ENCODE results near the gene OPA1. TPM values are rescaled to one million over a fixed set of nuclear protein-coding genes. Genes with fewer than 3 reads are reported as not detected.

The OPA1 gene
- total RNA-seq, 1 experiment from 2014 or later, result 62.5 TPM

- no peaks in the 10 kb centered on the region for H3K9me3 Mint-ChIP-seq (ENCODE audit: unreplicated experiment)
- BruUV-seq (replicated peaks), result no TSS peak
- ChIA-PET CTCF (interaction anchor here (0.6 kb wide), 1 partner anchor 62 kb away, joined by 3 read pairs; no protein-coding TSS in a partner anchor), POLR2A (no interaction called here)
- no peaks in the 10 kb centered on the region for H3K4me1 Mint-ChIP-seq (ENCODE audit: insufficient read depth, unreplicated experiment)
- no peak for TF ChIP-seq CTCF (IDR thresholded peaks at IDR 0.05; ENCODE audit: unreplicated experiment)
- no peak overlapping the region for H3K4me3 Mint-ChIP-seq (ENCODE audit: unreplicated experiment)
- H3K36me3 Mint-ChIP-seq (ENCODE audit: insufficient read depth, unreplicated experiment), result peaks cover 65% of the 10 kb centered on the region
- H3K27me3 Mint-ChIP-seq (ENCODE audit: insufficient read depth, unreplicated experiment), result no peaks in the 10 kb centered on the region
- DNase-seq (ENCODE audit: unreplicated experiment), result no peak
- H3K27ac Mint-ChIP-seq (ENCODE audit: low read depth, unreplicated experiment), result no peak overlapping the region
- intact Hi-C loops (cut with micrococcal nuclease), result no loop called here
These were observed 67.2 kb downstream of the OPA1 start for GRCh38 chr3:193660171-193660570.

GRCh38 chr3:193660698-193661411 is 67.8 kb downstream of the OPA1 start:
- intact Hi-C loops (cut with micrococcal nuclease), result no loop called here
- POLR2A ChIA-PET, result no interaction called here

GRCh38 chr3:193662757-193663322 is 69.8 kb downstream of the OPA1 start:
- BruUV-seq (replicated peaks), result no TSS peak
- Mint-ChIP-seq H3K27me3 (ENCODE audit: insufficient read depth, unreplicated experiment) (no peaks in the 10 kb centered on the region), H3K4me3 (ENCODE audit: unreplicated experiment) (no peak overlapping the region), H3K4me1 (ENCODE audit: insufficient read depth, unreplicated experiment) (no peaks in the 10 kb centered on the region), H3K27ac (ENCODE audit: low read depth, unreplicated experiment) (no peak overlapping the region), H3K9me3 (ENCODE audit: unreplicated experiment) (no peaks in the 10 kb centered on the region), H3K36me3 (ENCODE audit: insufficient read depth, unreplicated experiment) (peaks cover 66% of the 10 kb centered on the region)
- intact Hi-C loops (cut with micrococcal nuclease), result no loop called here
- TF ChIP-seq CTCF (IDR thresholded peaks at IDR 0.05; ENCODE audit: unreplicated experiment), result no peak
- CTCF ChIA-PET, result interaction anchor here (0.6 to 6.1 kb wide), 7 partner anchors 12 to 682 kb away, joined by 3 to 78 read pairs (median 4); no protein-coding TSS in a partner anchor
- DNase-seq (ENCODE audit: unreplicated experiment), result peak; percentile 2
- POLR2A ChIA-PET, result interaction anchor here (1.5 kb wide), 1 partner anchor 17 kb away, joined by 6 read pairs; no protein-coding TSS in a partner anchor

More at GRCh38 chr3:193660698-193661411, 67.8 kb downstream of the OPA1 start:
- TF ChIP-seq CTCF (IDR thresholded peaks at IDR 0.05; ENCODE audit: unreplicated experiment), result no peak
- no peaks in the 10 kb centered on the region for H3K27me3 Mint-ChIP-seq (ENCODE audit: insufficient read depth, unreplicated experiment)
- peak overlapping the region; percentile 22 for H3K27ac Mint-ChIP-seq (ENCODE audit: low read depth, unreplicated experiment)
- no TSS peak for BruUV-seq (replicated peaks)
- no peak overlapping the region for H3K4me3 Mint-ChIP-seq (ENCODE audit: unreplicated experiment)
- no peaks in the 10 kb centered on the region for H3K9me3 Mint-ChIP-seq (ENCODE audit: unreplicated experiment)
- peaks cover 65% of the 10 kb centered on the region for H3K36me3 Mint-ChIP-seq (ENCODE audit: insufficient read depth, unreplicated experiment)
- H3K4me1 Mint-ChIP-seq (ENCODE audit: insufficient read depth, unreplicated experiment), result no peaks in the 10 kb centered on the region
- CTCF ChIA-PET, result interaction anchor here (0.6 to 6.1 kb wide), 4 partner anchors 23 to 684 kb away, joined by 3 to 78 read pairs (median 4); no protein-coding TSS in a partner anchor
- no peak for DNase-seq (ENCODE audit: unreplicated experiment)

GRCh38 chr3:193665370-193665989 is 72.5 kb downstream of the OPA1 start:
- no peak overlapping the region for H3K27ac Mint-ChIP-seq (ENCODE audit: low read depth, unreplicated experiment)
- H3K4me3 Mint-ChIP-seq (ENCODE audit: unreplicated experiment), result no peak overlapping the region
- peak; percentile 36 for TF ChIP-seq CTCF (IDR thresholded peaks at IDR 0.05; ENCODE audit: unreplicated experiment)
- H3K9me3 Mint-ChIP-seq (ENCODE audit: unreplicated experiment), result no peaks in the 10 kb centered on the region
- BruUV-seq (replicated peaks), result no TSS peak
- peak; percentile 40 for DNase-seq (ENCODE audit: unreplicated experiment)
- no peaks in the 10 kb centered on the region for H3K27me3 Mint-ChIP-seq (ENCODE audit: insufficient read depth, unreplicated experiment)
- peaks cover 72% of the 10 kb centered on the region for H3K36me3 Mint-ChIP-seq (ENCODE audit: insufficient read depth, unreplicated experiment)
- ChIA-PET POLR2A (interaction anchor here (0.9 to 1.1 kb wide), 4 partner anchors 470 to 738 kb away, joined by 3 to 6 read pairs (median 3); no protein-coding TSS in a partner anchor), CTCF (interaction anchor here (0.6 to 6.1 kb wide), 30 partner anchors 8 to 1332 kb away, joined by 3 to 78 read pairs (median 3); no protein-coding TSS in a partner anchor)
- intact Hi-C loops (cut with micrococcal nuclease), result loop anchor here (1.0 to 5.0 kb wide), 4 partner anchors 473 to 739 kb away; no protein-coding TSS in a partner anchor
- no peaks in the 10 kb centered on the region for H3K4me1 Mint-ChIP-seq (ENCODE audit: insufficient read depth, unreplicated experiment)

All from MCF 10A (cell line).